ENCODE measurements around the gene TGFB3.
"Not testable (repeated sequence)": the region's sequence is repeated elsewhere in the genome, so short reads cannot be mapped to it uniquely, and the experiment has no call there.

Gene TGFB3

GRCh38 chr14:76012354-76012753 lies 30.6 kb upstream of the TGFB3 start:
- no peak for DNase-seq (ENCODE audit: extremely low read depth, low read depth)
- TF ChIP-seq, protein P1, sequence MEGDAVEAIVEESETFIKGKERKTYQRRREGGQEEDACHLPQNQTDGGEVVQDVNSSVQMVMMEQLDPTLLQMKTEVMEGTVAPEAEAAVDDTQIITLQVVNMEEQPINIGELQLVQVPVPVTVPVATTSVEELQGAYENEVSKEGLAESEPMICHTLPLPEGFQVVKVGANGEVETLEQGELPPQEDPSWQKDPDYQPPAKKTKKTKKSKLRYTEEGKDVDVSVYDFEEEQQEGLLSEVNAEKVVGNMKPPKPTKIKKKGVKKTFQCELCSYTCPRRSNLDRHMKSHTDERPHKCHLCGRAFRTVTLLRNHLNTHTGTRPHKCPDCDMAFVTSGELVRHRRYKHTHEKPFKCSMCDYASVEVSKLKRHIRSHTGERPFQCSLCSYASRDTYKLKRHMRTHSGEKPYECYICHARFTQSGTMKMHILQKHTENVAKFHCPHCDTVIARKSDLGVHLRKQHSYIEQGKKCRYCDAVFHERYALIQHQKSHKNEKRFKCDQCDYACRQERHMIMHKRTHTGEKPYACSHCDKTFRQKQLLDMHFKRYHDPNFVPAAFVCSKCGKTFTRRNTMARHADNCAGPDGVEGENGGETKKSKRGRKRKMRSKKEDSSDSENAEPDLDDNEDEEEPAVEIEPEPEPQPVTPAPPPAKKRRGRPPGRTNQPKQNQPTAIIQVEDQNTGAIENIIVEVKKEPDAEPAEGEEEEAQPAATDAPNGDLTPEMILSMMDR (IDR thresholded peaks at IDR 0.05; ENCODE audit: low read depth, low read length), result no peak

GRCh38 chr14:76011930-76012329 lies 30.1 kb upstream of the TGFB3 start:
- TF ChIP-seq, protein P1 (IDR thresholded peaks at IDR 0.05; ENCODE audit: low read depth, low read length), result no peak
- DNase-seq (ENCODE audit: extremely low read depth, low read depth), result no peak

DNA sequence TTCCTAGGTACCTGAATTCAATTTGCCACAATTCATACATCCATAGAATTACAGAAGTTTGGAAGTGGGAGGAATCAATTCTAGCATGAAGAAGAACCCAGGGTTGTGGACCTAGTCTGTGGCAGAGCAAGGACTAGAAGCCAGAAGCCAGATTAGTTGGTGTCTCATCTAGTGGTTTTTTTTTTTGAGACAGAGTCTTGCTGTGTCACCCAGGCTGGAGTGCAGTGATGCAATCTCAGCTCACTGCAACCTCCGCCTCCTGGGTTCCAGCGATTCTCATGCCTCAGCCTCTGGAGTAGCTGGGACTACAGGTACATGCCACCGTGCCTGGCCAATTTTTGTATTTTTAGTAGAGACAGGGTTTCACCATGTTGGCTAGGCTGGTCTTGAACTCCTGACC lies 27.8 kb upstream of the TGFB3 start:
- not testable (repeated sequence) for DNase-seq (ENCODE audit: extremely low read depth, low read depth)

DNA sequence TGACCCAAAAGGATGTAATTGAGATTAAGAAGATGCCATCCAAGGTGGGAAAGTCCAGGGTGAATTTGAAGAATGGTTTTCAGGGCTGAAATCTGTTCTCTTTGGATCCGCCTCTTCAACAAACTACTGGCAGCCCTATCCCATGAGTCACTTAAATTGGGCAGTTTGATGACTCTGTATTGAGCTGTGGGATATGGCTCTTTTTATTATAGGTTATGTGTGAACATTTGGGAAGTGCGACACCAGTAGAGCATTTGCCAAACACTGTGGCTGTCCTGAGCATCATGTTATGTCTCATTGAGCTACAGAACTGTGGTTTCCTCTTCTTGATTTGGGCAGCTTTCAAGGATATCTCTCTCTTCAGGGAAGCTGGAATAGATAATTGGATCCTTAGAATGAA lies 26.1 kb upstream of the TGFB3 start:
- no peak for DNase-seq (ENCODE audit: extremely low read depth, low read depth)
- TF ChIP-seq, protein P1 (IDR thresholded peaks at IDR 0.05; ENCODE audit: low read depth, low read length), result no peak

- no peak for DNase-seq (ENCODE audit: extremely low read depth, low read depth)
- TF ChIP-seq, protein P1 (IDR thresholded peaks at IDR 0.05; ENCODE audit: low read depth, low read length), result no peak
Observed at GRCh38 chr14:76007379-76007778, 25.6 kb upstream of the TGFB3 start.

DNA sequence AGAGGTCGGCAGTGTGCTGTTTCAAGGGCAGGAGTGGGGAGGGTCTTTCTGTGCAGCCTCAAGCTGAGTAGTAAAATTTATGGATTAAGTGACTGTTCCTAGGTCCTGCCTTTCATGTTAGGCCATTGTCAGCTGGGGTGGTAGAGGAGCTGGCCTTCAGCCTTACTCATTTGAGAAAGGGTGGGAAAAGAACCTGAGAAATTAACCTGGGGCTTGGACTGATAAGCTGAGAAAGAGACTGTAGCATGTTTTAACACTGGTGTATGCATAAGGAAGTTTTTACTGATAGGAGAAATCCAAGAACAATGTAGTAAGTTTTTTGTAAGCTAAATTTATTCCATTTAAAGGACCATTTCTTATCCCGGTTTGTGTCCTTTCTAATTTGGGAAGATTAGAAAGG lies 24.5 kb upstream of the TGFB3 start:
- DNase-seq (ENCODE audit: extremely low read depth, low read depth), result no peak
- TF ChIP-seq, protein P1 (IDR thresholded peaks at IDR 0.05; ENCODE audit: low read depth, low read length), result no peak

DNA sequence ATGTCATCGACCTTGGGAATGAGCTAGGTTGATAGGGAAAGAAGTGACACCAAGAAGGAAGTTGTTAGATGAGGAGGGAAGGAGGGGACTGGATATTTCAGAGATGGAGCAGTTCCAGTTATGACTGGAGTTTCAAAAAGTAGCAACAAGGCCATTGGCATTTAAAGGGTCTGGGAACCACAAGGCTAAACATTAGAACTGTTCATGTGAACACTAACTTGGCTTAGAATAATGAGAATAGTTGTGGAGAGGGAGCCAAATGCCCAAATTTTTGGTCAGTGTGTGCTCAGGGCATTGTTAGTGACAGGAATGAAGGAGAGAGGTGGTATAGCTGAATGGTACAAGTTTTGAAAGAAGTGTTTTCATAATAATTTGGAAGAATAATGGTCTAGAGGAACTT lies 20.6 kb upstream of the TGFB3 start:
- TF ChIP-seq, protein P1 (IDR thresholded peaks at IDR 0.05; ENCODE audit: low read depth, low read length), result no peak
- no peak for DNase-seq (ENCODE audit: extremely low read depth, low read depth)

DNA sequence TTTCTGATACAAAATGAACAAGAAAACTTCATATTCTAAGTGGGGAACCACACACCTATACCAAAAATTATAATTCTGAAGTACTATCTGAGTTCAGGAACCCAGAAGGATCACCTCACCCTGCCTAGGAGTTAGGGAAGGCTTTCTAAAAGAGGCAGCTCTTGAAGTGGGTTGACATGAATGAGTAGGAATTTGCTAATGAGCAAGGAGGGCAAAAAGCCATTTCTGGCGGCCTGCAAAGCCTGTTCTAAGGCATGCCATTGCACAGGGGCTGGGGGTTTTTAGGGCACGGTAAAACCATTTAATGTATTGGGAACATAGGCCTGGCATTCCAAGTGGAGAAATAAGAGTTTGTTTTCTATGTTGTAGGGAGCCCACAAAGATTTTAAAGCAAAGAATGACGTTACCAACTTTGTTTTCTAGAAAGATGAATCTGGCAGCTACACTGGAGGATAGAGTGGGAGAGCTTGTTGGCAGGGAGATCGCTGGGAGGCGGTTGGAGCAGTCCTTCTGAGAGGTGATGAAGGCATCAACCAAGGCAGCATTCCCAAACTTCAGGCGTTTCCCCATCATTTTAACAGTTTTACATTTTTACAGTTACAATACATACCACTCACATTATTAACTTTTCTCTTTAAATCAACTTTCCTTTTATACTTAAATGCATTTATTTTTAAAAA lies 17.9 kb upstream of the TGFB3 start:
- no peak for DNase-seq (ENCODE audit: extremely low read depth, low read depth)
- TF ChIP-seq, protein P1 (IDR thresholded peaks at IDR 0.05; ENCODE audit: low read depth, low read length), result no peak

All from AG09319 (cell line).